Measurements from ENCODE around the gene MAFB. TPM values are rescaled to one million over a fixed set of nuclear protein-coding genes. Genes with fewer than 3 reads are reported as not detected.
"Not testable (repeated sequence)": the region's sequence is repeated elsewhere in the genome, so short reads cannot be mapped to it uniquely, and the experiment has no call there.

The MAFB gene
- total RNA-seq = 35.3 TPM

GRCh38 chr20:40689100-40689942, at the start of gene MAFB:
TSS of gene MAFB (minus strand) at chr20:40689236. CDS start at chr20:40688850, 386 bp downstream.
- ATAC-seq = peak; percentile 70
- DNase-seq (ENCODE audit: low spot score) = peak; percentile 98

GRCh38 chr20:40736468-40736867, 47.4 kb upstream of the MAFB start:
- not testable (repeated sequence) for ATAC-seq; DNase-seq (ENCODE audit: low spot score)

GRCh38 chr20:40728996-40729395, 40.0 kb upstream of the MAFB start:
- no peak for ATAC-seq
- DNase-seq (ENCODE audit: low spot score) = no peak

- ATAC-seq = no peak
- no peak for DNase-seq (ENCODE audit: low spot score)
Measured at GRCh38 chr20:40728470-40728869, 39.4 kb upstream of the MAFB start.

- no peak for ATAC-seq
- no peak for DNase-seq (ENCODE audit: low spot score)
Measured at GRCh38 chr20:40727960-40728359, 38.9 kb upstream of the MAFB start.

GRCh38 chr20:40726776-40727175, 37.7 kb upstream of the MAFB start:
- DNase-seq (ENCODE audit: low spot score) (no peak), ATAC-seq (no peak)

- no peak for DNase-seq (ENCODE audit: low spot score)
- ATAC-seq = no peak
Measured at GRCh38 chr20:40724566-40724965, 35.5 kb upstream of the MAFB start.

- no peak for DNase-seq (ENCODE audit: low spot score)
- no peak for ATAC-seq
Measured at GRCh38 chr20:40720826-40721225, 31.8 kb upstream of the MAFB start.

- no peak for DNase-seq (ENCODE audit: low spot score)
- ATAC-seq = no peak
Measured at GRCh38 chr20:40720099-40720498, 31.1 kb upstream of the MAFB start.

GRCh38 chr20:40718982-40719729, 30.1 kb upstream of the MAFB start:
- ATAC-seq = no peak

GRCh38 chr20:40718214-40718977, 29.4 kb upstream of the MAFB start:
- ATAC-seq = no peak

More at GRCh38 chr20:40718982-40719729, 30.1 kb upstream of the MAFB start:
- no peak for DNase-seq (ENCODE audit: low spot score)

GRCh38 chr20:40717343-40717865, 28.4 kb upstream of the MAFB start:
- no peak for ATAC-seq
- DNase-seq (ENCODE audit: low spot score) = no peak

More at GRCh38 chr20:40718214-40718977, 29.4 kb upstream of the MAFB start:
- DNase-seq (ENCODE audit: low spot score) = no peak

GRCh38 chr20:40715491-40715890, 26.5 kb upstream of the MAFB start:
- ATAC-seq = no peak
- no peak for DNase-seq (ENCODE audit: low spot score)

GRCh38 chr20:40714916-40715315, 25.9 kb upstream of the MAFB start:
- no peak for ATAC-seq
- DNase-seq (ENCODE audit: low spot score) = no peak

GRCh38 chr20:40714109-40714508, 25.1 kb upstream of the MAFB start:
- no peak for ATAC-seq
- DNase-seq (ENCODE audit: low spot score) = no peak

- DNase-seq (ENCODE audit: low spot score) = no peak
- ATAC-seq = no peak
Measured at GRCh38 chr20:40713508-40713907, 24.5 kb upstream of the MAFB start.

GRCh38 chr20:40711079-40711478, 22.0 kb upstream of the MAFB start:
- DNase-seq (ENCODE audit: low spot score) (no peak), ATAC-seq (no peak)

GRCh38 chr20:40710603-40711002, 21.6 kb upstream of the MAFB start:
- ATAC-seq (no peak), DNase-seq (ENCODE audit: low spot score) (no peak)

- no peak for DNase-seq (ENCODE audit: low spot score)
Measured at GRCh38 chr20:40706977-40707582, 18.0 kb upstream of the MAFB start.

GRCh38 chr20:40705413-40705812, 16.4 kb upstream of the MAFB start:
- DNase-seq (ENCODE audit: low spot score) (no peak), ATAC-seq (no peak)

More at GRCh38 chr20:40706977-40707582, 18.0 kb upstream of the MAFB start:
- peak; percentile 90 for ATAC-seq
